Measurements from ENCODE around the gene RPRD1A.
"Not testable (repeated sequence)": the region's sequence is repeated elsewhere in the genome, so short reads cannot be mapped to it uniquely, and the experiment has no call there.

RPRD1A gene

DNA sequence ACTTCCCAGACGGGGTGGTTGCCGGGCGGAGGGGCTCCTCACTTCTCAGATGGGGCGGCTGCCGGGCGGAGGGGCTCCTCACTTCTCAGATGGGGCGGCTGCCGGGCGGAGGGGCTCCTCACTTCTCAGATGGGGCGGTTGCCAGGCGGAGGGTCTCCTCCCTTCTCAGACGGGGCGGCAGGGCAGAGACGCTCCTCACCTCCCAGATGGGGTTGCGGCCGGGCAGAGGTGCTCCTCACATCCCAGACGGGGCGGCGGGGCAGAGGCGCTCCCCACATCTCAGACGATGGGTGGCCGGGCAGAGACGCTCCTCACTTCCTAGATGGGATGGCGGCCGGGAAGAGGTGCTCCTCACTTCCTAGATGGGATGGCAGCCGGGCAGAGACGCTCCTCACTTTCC, 10.4 kb upstream of the RPRD1A start:
- not testable (repeated sequence) for DNase-seq

DNA sequence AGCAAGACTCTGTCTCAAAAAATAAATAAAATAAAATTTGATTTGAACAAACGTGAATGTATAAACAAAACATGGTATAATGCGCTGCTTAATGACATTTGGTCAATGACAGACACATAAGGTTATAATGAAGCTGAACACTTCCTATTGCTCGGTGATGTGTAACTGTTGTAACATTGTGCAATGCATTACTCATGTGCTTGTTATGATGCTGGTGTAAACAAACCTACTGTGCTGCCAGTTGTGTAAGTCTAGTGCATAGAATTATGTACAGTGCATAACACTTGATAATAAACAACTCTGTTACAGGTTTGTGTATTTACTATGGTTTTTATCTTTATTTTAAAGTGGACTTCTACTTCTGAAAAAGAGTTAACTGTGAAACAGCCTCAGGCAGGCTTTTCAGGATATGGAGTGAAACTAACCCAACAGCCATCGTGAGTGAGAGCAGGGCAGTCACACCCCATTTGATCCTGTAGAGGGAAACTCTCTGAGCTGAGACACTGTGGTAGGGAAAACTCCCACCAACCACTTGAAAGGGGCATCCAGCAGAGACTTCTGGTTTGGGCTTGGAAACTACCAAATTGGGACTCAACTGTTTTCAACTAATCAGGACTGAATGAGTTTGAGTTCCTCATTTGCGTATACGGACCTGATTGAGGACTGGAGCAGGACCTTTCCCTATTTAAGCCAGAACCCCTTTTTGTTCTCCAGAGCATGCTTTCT, 8.7 kb upstream of the RPRD1A start:
- no peak for DNase-seq

DNA sequence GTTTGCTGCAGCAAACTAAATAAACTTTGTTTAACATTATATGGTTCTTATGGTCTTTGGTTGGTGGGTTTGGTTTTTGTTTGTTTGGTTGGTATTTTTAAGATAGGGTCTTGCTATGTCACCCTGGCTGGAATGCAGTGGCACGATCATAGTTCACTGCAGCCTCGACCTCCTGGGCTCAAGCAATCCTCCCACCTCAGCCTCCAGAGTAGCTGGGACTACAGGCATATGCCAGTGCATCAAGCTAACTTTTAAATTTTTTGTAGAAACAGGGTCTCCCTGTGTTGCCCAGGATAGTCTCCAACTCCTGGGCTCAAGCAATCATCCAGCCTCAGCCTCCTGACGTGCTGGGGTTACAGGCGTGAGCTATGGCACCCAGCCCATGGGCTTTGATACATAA, 7.1 kb upstream of the RPRD1A start:
- no peak for DNase-seq

DNA sequence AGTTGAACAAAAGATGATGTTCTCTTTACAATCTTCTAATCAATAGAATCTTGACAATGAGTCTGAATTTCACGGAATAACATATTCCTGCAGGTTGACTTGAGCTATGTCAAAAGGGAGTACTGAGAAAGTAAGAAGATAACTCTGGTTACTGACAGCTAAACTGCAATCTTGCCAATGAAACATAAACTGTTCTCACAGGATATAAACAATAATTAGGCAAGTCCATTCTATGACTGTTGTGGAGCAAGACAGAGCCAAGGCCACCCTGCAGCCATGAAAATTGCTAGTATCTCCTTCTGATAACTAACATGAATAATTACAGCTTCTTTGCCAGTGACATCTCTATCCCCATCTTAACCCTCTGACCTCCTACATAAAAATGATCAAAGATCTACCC, 6.3 kb upstream of the RPRD1A start:
- no peak for DNase-seq

DNA sequence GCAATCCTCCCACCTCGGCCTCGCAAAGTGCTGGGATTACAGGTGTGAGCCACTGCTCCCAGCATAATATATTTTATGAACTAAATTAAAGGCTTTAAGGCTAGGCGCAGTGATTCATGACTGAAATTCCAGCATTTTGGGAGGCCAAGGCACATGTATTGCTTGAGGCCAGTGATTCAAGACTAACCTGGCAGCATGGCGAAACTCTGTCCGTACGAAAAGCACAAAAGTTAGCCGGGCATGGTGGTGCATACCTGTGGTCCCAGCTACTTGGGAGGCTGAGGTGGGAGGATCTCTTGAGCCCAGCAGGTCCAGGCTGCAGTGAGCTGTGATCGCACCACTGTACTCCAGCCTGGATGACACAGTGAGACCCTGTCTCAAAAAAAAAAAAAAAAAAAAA, 5.0 kb upstream of the RPRD1A start:
- not testable (repeated sequence) for DNase-seq

DNA sequence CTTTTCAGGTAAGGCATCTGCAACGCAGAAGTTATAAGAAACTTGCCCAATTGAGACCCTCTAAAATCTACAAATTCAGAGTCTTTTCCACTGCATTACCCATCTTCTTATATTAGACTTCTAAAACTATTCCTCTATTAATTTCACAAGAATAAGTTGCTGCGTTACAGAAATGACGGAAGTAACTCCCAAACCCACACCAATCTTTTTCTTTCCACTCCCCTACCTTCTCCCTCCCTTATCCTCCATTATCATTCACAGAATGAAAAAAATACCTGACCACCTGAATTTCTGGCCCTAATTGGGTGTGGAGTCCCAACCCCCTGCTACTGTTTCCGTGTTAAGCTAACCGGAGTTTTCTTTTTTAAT, 689 bp downstream of the RPRD1A start:
- no peak for DNase-seq

DNA sequence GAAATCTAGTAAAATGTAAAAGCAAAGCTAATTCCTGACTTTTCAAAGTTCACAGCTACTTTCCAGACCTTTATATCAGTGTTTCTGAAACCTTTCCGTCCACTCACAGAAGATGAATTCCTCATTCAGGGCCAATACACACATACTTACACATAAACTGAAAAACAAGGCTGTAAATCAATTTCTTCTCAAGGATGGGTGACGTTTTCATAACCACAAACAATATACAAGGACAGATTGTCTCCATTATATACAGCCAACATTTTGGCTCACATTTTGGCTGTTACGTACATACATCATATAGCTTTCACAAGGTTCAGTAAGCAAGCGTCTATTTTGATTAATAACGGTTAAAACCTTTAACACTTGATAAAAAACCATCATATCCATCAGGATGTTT, 1.4 kb downstream of the RPRD1A start:
- no peak for DNase-seq

DNA sequence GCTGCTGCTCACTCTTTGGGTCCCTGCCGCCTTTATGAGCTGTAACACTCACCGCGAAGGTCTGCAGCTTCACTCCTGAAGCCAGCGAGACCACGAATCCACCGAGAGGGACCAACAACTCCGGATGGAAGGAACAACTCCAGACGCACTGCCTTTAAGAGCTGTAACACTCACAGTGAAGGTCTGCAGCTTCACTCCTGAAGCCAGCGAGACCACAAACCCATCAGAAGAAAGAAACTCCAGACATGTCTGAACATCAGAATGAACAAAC, 2.6 kb downstream of the RPRD1A start:
- not testable (repeated sequence) for DNase-seq

DNA sequence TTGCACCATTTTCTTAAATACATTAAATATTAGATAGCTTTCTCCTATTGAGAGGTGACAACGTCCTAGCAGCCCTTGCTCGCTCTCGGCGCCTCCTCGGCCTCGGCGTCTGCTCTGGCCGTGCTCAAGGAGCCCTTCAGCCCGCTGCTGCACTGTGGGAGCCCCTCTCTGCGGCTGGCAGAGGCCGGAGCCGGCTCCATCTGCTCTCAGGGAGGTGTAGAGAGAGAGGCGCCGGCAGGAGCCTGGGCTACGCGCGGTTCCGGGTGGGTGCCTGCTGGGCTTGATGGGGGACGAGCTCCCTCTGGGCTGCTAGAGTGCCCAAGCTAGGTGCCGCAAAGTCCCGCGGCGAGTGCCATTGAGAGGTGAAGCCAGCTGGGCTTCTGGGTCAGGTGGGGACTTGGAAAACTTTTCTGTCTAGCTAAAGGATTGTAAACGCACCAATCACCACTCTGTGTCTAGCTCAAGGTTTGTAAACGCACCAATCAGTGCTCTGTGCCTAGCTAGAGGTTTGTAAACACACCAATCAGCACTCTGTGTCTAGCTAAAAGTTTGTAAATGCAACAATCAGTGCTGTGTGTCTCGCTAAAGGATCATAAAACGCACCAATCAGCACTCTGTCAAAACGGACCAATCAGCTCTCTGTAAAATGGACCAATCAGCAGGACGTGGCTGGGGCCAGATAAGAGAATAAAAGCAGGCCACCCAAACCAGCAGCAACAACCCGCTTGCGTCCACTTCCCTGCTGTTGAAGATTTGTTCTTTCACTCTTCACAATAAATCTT, 3.1 kb downstream of the RPRD1A start:
- DNase-seq: no peak

DNA sequence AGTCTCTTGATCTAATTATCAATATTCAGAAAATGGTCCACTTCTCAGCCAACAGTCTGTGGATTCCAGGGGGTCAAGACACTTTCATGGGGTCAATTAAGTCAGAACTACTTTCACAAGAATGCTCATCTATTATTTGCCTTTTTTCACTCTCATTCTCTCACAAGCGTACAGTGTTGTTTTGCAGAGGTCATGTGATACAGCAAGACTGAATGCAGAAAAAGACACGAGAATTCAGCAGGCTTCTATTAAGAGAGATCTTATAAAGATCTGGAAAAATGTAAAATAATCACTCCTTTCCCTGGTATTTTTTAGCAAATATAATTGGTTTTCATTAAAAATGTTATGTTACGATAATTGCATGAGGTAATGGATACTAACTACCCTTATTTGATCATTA, 8.7 kb downstream of the RPRD1A start:
- DNase-seq: no peak

DNA sequence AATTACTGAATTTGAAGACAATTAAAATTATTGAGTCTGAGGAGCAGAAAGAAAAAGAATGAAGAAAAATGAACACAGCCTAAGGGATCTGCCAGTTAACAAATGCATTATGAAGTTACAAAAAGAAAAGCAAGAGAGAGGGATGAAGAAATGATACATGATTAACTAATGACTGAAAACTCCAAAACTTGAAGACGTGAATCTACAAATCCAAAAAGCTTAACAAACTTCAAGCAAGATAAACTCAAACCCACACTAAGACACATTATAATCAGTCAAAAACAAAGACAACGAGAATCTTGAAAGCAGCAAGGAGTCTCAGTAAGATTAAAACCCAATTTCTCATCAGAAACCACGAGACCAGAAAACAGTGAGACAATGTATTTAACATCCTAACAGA, 15.6 kb downstream of the RPRD1A start:
- no peak for DNase-seq

DNA sequence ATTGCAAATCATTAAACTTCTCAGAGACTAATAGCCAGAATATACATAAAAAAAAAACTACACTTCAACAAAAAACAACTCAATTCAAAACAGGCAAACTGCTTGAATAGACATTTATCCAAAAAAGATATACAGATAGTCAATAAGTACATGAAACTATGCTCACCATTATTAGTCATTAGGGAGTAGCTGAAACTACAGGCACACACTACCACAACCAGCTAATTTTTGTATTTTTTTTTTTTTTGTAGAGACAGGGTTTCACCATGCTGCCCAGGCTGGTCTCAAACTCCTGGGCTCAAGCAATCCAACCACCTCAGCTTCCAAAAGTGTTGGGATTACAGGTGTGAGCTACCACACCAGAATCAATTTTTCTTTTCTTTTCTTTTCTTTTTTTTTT, 16.9 kb downstream of the RPRD1A start:
- DNase-seq: no peak

DNA sequence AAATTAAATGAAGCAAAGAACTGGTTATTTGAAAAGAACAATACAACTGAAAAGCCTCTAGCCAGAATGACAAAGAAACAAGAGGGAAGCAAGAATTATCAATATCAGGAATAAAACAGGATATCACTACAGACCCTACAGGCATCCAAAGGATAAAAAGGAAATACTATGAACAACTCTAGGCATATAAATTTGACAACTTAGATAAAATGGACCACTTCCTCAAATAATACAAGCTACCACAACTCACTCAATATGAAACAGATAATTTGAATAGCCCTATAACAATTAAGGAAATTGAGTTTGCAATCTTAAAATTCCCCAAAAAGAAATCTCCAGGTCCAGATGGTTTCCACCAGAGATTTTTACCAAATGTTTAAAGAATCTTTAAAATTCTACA, 19.8 kb downstream of the RPRD1A start:
- no peak for DNase-seq

DNA sequence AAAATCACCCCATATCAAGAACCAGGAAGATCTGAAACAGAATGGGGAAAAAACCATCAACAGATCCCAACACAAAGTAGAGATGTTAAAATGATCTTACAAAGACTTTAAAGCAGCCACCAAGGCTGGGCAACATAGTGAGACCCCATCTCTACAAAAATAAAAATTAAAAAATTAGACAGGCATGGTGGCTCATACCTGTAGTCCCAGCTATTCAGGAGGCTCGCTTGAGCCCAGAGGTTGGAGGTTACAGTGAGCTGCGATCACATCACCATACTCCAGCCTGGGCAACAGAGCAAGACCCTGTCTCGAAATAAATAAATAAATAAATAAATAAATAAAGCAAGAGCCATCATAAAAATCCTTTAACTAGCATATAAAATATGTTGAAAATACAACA, 20.5 kb downstream of the RPRD1A start:
- DNase-seq: no peak

DNA sequence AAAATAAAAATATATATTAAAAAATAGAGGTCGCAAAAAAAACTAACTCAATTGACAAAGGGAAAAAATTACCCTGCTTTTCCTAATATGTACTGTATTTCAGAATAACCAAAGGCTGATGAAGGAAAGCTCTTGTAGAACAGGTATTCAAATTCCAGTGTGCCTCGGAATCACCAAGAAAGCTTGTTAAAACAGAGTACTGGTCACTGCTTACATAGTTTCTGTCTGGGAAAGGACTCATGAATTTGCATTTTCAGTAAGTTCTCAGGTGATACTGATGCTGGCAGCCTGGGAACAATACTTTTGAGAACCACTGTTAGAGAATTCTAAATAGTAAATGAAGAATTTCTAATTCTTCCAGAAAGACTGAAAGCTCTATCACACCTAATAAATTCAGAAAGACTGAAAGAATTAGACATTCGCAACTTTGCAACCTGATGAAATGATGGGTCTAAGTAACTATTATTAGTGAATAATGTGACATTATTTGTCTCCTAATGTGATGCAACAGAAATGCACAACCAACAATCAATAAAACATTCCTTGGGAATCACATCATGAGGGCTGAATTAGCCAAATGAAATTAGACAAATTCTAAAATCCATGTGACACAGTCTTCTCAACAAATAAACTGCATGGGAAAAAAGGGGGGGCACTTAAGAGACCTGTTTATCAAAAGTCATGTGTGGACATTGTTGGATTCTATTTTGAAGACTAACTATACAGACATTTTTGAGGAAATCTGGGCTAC, 21.9 kb downstream of the RPRD1A start:
- no peak for DNase-seq

DNA sequence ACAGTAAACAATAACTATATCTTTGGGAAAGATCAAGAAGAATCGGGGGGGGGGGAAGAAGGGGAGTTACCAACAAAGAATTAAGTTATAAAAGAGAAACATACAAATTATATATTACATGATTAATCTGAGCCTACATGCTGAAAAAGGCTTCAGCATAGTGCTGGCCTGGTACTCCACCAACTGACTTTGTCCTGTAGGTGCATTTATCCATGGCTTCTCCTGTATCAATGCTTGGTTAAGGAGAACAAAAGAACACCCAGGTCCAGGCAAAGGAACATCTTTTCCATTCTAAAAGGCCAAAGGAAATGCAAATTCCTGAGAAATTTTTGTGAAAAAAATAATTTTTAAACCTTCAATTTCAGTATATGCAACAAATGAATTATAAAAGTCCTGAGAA, 24.2 kb downstream of the RPRD1A start:
- DNase-seq: no peak

DNA sequence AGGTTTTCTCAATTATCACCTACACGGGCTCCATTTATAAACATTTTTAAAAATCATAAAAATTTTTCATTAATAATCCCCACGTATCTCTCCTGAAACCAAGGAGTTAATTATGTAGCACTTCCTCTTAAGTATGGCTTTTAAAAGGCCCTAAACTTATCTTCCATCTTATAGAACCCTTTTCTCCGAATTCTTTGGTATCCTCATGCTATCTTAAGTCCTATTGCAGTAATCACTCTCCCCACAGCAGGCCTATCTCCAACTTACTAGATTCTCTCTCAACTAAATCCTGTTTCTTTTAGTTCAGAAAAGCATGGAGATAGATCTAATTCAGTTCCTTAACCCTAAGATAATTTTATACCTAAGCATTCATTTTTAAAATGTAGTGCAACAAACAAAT, 26.2 kb downstream of the RPRD1A start:
- DNase-seq: no peak

DNA sequence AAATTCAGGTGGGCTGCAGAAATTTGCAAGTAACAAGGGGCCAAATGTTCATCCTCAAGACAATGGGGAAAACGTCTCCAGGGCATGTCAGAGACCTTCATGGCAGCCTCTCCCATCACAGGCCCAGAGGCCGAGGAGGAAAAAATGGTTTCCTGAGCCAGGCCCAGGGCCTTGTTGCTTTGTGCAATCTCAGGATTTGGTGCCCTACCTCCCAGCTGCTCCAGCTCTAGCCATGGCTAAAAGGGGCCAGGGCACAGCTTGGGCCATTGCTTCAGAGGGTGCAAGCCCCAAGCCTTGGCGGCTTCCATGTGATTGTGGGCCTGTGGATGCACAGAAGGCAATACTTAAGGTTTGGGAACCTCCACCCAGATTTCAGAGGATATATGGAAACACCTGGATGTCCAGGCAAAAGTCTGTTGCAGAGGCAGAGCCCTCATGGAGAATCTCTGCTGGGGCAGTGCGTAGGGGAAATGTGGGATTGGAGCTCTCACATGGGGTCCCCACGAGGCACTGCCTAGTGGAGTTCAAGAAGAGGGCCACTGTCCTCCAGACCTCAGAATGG, 29.2 kb downstream of the RPRD1A start:
- DNase-seq: no peak

DNA sequence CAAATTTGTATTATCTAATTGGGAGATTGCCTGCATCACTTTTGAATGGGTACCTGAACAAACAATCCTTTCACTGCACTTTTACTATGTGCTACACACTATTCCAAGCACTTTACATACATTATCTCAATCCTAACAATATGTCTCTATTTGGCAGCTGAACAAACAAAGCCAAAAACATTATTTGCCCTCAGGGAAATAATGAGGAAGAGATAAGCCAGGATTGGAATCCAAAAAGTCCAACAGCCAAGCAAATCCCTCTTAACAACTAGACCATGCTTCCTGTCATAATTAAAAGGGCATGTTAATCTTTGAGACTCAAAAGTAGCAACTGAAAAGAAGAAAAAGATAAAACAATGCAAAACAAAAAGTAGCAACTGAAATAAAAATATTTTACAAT, 32.1 kb downstream of the RPRD1A start:
- DNase-seq: no peak

DNA sequence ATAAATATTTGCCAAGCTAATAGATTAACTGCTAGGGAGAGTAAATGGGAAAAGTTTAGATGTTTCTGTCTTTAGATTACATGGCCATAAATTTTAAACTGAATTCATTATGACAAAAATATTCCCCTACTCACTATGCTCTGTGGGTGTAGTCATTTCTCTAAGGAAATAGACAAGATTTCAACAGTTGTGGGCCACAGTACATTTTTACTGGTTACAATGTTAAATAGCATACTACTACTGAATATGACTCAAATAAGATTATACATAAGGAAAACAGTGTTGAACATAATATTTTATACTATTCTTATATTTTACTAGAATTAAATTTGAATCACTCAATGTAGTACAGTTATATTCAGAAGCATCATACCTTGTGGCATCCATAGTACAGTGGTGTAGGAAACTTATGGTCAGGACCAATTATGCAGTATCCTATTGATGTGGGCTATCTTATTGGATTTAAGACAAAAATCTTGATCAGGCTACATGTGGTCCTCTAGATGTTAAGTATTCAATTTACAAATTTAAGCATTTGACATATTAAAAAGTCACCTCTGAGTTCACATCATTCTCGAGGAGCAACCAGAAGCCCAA, 33.0 kb downstream of the RPRD1A start:
- DNase-seq: no peak

DNA sequence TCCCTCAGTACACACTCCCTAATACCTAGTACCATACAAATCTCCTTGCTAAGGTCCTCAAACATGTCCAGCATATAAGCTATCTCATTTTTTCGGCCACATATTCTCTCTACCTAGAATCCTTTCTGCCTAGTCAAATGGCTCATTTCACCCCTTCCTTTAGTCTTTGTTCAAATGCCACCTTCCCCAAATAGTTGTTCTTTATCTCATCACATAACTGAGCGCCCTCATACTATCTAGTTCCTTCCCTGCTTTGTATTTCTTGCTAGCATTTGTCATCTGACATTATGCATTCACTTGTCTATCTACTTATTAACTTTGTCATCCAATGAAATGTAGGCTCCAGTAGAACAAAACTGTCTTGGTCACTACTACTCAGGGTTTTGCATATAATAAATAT, 35.5 kb downstream of the RPRD1A start:
- no peak for DNase-seq

DNA sequence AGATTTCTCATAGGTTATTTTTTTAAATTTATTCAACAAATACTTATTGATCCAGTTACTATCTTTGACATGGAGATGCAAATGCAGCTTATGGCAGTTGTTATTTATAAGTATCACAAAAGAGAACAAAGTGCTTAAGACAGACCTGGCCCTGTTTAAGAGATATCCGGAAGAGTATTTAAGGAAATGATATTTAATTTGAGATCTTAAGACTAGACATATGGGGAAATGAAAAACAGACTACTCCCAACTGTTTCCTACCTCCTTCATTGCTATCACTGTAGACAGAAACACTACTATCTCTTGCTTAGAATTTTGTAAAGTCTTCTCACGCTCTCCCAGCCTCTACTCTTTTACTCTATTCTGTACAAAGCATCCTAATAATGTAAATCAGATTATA, 36.0 kb downstream of the RPRD1A start:
- no peak for DNase-seq

DNA sequence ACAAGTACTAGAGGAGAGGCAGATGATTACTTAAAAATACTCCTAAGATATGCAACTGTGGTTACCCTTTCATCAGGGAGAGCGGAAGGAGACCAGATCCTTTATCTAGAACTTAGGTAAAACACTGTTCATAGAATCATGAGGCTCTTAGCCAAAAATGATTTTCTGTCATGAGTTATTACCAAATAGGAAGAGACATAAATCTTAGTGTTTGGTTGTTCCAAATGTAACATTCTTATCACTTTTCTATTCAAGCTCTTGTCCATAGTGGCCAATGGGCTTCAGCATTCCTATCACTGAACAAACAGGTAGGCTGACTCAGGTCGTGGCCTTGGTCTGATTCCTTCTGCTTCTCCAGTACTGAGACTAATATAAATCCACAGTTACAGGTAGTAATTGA, 38.5 kb downstream of the RPRD1A start:
- DNase-seq: no peak

DNA sequence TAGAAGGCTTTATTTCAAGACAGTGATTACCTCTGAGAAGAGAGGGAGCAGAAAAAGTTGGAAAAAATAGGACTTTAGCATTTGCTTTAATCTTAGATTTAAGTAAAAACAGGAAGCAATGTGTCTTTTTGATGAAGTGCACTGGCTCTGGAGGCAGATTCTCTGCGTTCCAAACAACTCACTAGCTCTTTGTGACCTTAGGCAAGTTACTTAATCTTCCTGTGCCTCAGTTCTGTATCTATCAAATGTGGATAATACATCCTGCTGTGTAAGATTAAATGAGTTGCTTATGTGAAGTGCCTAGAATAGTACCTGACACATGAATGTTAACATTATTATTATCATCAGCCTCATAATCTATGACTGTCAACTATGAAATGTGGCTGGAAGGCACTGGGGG, 42.3 kb downstream of the RPRD1A start:
- no peak for DNase-seq
